Duodenal mucosa (tissue), 2 donors: ENCODE measurements around the gene LSM11.

Source experiments
- H3K27ac ChIP-seq: one replicate; pipeline ENCODE4 v1.7.0; 2013; ENCODE audit warnings: low read depth, low read length
- H3K27me3 ChIP-seq, 2 donors: one replicate each; pipeline ENCODE4 v1.7.0; 2013; ENCODE audit warnings: low read length in 2 of 2, control low read depth in 1 of 2; ENCODE audit not compliant: insufficient read depth in 2 of 2, control insufficient read depth in 1 of 2
- H3K36me3 ChIP-seq, 2 donors: one replicate each; pipeline ENCODE4 v1.7.0; 2013; ENCODE audit warnings: low read length in 2 of 2, control low read depth in 1 of 2; ENCODE audit not compliant: insufficient read depth in 2 of 2, control insufficient read depth in 1 of 2
- H3K4me1 ChIP-seq, 2 donors: one replicate each; pipeline ENCODE4 v1.7.0; 2013; ENCODE audit warnings: low read length in 2 of 2, control low read depth in 1 of 2; ENCODE audit not compliant: insufficient read depth in 2 of 2, control insufficient read depth in 1 of 2
- H3K4me3 ChIP-seq, 2 donors: one replicate each; pipeline ENCODE4 v1.7.0; 2013; ENCODE audit warnings: low read length in 2 of 2, low read depth in 1 of 2
- H3K9ac ChIP-seq, 2 donors: one replicate each; pipeline ENCODE4 v1.7.0; 2013; ENCODE audit warnings: low read length in 2 of 2, low read depth in 1 of 2
- H3K9me3 ChIP-seq, 2 donors: one replicate each; pipeline ENCODE4 v1.7.0; 2013; ENCODE audit warnings: low read length in 2 of 2, control low read depth in 1 of 2; ENCODE audit not compliant: control insufficient read depth in 1 of 2

Gene LSM11

DNA sequence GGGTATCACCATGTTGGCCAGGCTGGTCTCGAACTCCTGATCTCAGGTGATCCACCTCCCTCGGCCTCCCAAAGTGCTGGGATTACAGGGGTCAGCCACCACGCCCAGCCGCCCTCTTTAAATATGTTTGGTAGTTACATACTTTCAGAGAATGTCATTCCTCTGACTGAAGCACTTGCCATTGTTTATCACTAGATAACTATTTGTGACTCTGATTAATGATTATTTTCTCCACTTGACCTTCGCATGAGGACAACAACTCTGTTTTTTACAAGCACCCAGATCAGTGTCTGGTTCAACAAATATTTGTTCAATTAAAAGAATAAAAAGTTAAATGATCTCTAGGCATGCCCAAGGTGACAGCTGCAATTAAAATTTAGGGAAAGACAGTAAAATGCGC lies 59.2 kb downstream of the LSM11 start:
- peaks cover 31 to 62% of the 10 kb centered on the region in 2 donors for H3K36me3 ChIP-seq
- H3K27me3 ChIP-seq: no peaks in the 10 kb centered on the region
- no peak overlapping the region for H3K4me3 ChIP-seq
- no peaks in the 10 kb centered on the region for H3K9me3 ChIP-seq
- H3K4me1 ChIP-seq: no peaks in the 10 kb centered on the region
- no peak overlapping the region for H3K9ac ChIP-seq
- H3K27ac ChIP-seq: no peak overlapping the region

DNA sequence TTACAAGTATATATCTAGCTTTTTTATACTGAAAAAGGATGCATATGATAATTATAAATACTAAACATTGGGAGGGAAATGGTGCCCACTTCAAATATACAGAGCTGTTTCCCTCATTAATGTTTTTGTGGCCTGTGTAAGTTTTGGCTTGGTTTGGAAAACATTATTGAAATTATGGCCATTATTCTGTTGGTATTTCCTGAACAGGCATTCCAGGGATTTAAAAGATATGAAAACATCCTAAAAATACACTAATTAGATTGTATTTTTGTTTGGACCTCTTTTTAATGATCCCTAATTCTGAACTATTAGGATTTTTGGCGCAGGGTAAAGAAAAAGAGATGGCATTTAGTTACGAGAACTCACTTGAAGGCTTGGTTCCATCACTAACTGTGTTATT lies 64.5 kb downstream of the LSM11 start:
- H3K27ac ChIP-seq: no peak overlapping the region
- no peaks in the 10 kb centered on the region for H3K4me1 ChIP-seq
- H3K4me3 ChIP-seq: no peak overlapping the region
- H3K9me3 ChIP-seq: no peaks in the 10 kb centered on the region
- H3K36me3 ChIP-seq: peaks cover 51 to 85% of the 10 kb centered on the region in 2 donors
- H3K9ac ChIP-seq: no peak overlapping the region
- no peaks in the 10 kb centered on the region for H3K27me3 ChIP-seq
